MM.1S (cell line): ENCODE data around the gene PDZK1.

Experiments
- DNase-seq: peaks from one replicate; pipeline ENCODE4 v3.0.0-alpha.2; 2015
- H2AFZ ChIP-seq: fragments of 300-600 bp; sonication (generic); 2 replicates; pipeline ENCODE4 v1.6.0; 2016; ENCODE audit warnings: antibody characterized with exemption, low read length
- H3F3A ChIP-seq: fragments of 300-600 bp; sonication (generic); 2 replicates; pipeline ENCODE4 v1.6.1; 2016; ENCODE audit warnings: mild to moderate bottlenecking, antibody characterized with exemption, low read length, moderate library complexity, mixed read lengths; ENCODE audit not compliant: insufficient read depth
- H3K27ac ChIP-seq: fragments of 300-600 bp; sonication (generic); 2 replicates; pipeline ENCODE4 v1.5.1; 2016; ENCODE audit warnings: mild to moderate bottlenecking, low read length
- H3K27me3 ChIP-seq: fragments of 300-600 bp; sonication (generic); replicated peaks from 2 replicates; pipeline ENCODE4 v1.6.0; 2016; ENCODE audit warnings: low read length; ENCODE audit not compliant: insufficient read depth
- H3K36me3 ChIP-seq: fragments of 300-600 bp; sonication (generic); replicated peaks from 2 replicates; pipeline ENCODE4 v1.6.1; 2016; ENCODE audit warnings: mild to moderate bottlenecking, low read length, mixed read lengths; ENCODE audit not compliant: insufficient read depth
- H3K4me1 ChIP-seq: fragments of 300-600 bp; sonication (generic); 2 replicates; pipeline ENCODE4 v1.6.1; 2016; ENCODE audit warnings: low read length, mixed read lengths
- H3K4me2 ChIP-seq: fragments of 300-600 bp; sonication (generic); 2 replicates; pipeline ENCODE4 v1.6.0; 2016; ENCODE audit warnings: low read depth, low read length
- H3K4me3 ChIP-seq: fragments of 300-600 bp; sonication (generic); 2 replicates; pipeline ENCODE4 v1.5.1; 2016; ENCODE audit warnings: low read length, mixed read lengths
- H3K79me2 ChIP-seq: fragments of 300-600 bp; sonication (generic); 2 replicates; pipeline ENCODE4 v1.6.1; 2016; ENCODE audit warnings: mixed run types, low read length, mixed read lengths
- H3K9ac ChIP-seq: fragments of 300-600 bp; sonication (generic); 2 replicates; pipeline ENCODE4 v1.6.1; 2016; ENCODE audit warnings: low read length, mixed read lengths
- H3K9me2 ChIP-seq: fragments of 300-600 bp; sonication (generic); replicated peaks from 2 replicates; pipeline ENCODE4 v1.6.1; 2016; ENCODE audit warnings: mild to moderate bottlenecking, low read length, mixed read lengths; ENCODE audit not compliant: insufficient read depth
- H3K9me3 ChIP-seq: fragments of 300-600 bp; sonication (generic); replicated peaks from 2 replicates; pipeline ENCODE4 v1.6.1; 2016; ENCODE audit warnings: mild to moderate bottlenecking, low read length, mixed read lengths; ENCODE audit not compliant: insufficient read depth
- H4K20me1 ChIP-seq: fragments of 300-600 bp; sonication (generic); 2 replicates; pipeline ENCODE4 v1.6.1; 2016; ENCODE audit warnings: mild to moderate bottlenecking, low read length, moderate library complexity, mixed read lengths; ENCODE audit not compliant: insufficient read depth
- CTCF ChIP-seq: fragments of 300-600 bp; sonication (generic); IDR thresholded peaks from 2 replicates; pipeline ENCODE4 v1.5.1; 2016; ENCODE audit warnings: antibody characterized with exemption, low read length, mixed read lengths
- EZH2 ChIP-seq: fragments of 300-600 bp; sonication (generic); optimal IDR thresholded peaks from 2 replicates; pipeline ENCODE3; 2017; ENCODE audit warnings: low read depth, mild to moderate bottlenecking, antibody characterized with exemption, low read length, mixed read lengths
- EZH2phosphoT487 ChIP-seq: fragments of 300-600 bp; sonication (generic); IDR thresholded peaks from 2 replicates; pipeline ENCODE4 v1.6.1; 2018; ENCODE audit warnings: antibody characterized with exemption, low read length

The PDZK1 gene

GRCh38 chr1:145730900-145731299 lies 23.7 kb upstream of the PDZK1 start:
- no peaks in the 10 kb centered on the region for H3K9me3 ChIP-seq
- no peaks in the 10 kb centered on the region for H3K9me2 ChIP-seq
- H3K27me3 ChIP-seq, result no peaks in the 10 kb centered on the region
- no peaks in the 10 kb centered on the region for H3K79me2 ChIP-seq
- peak; percentile 18 for TF ChIP-seq CTCF
- TF ChIP-seq EZH2phosphoT487, result no peak
- TF ChIP-seq EZH2, result no peak
- H2AFZ ChIP-seq, result no peak overlapping the region
- no peaks in the 10 kb centered on the region for H3K36me3 ChIP-seq
- no peak overlapping the region for H3K27ac ChIP-seq
- DNase-seq, result no peak
- no peak overlapping the region for H3K9ac ChIP-seq
- H3K4me3 ChIP-seq, result no peak overlapping the region
- no peaks in the 10 kb centered on the region for H3K4me1 ChIP-seq
- no peak overlapping the region for H3K4me2 ChIP-seq
- no peaks in the 10 kb centered on the region for H3F3A ChIP-seq
- H4K20me1 ChIP-seq, result no peaks in the 10 kb centered on the region

- Histone ChIP-seq H3K27me3 (no peaks in the 10 kb centered on the region), H3K4me3 (no peak overlapping the region), H3K4me2 (no peak overlapping the region), H3K9me3 (no peaks in the 10 kb centered on the region), H4K20me1 (no peaks in the 10 kb centered on the region), H3K9me2 (no peaks in the 10 kb centered on the region), H3K36me3 (no peaks in the 10 kb centered on the region), H3K9ac (no peak overlapping the region), H3K4me1 (no peaks in the 10 kb centered on the region), H3K27ac (no peak overlapping the region), H3F3A (no peaks in the 10 kb centered on the region), H2AFZ (no peak overlapping the region), H3K79me2 (no peaks in the 10 kb centered on the region)
- TF ChIP-seq CTCF, result no peak
- TF ChIP-seq EZH2phosphoT487, result no peak
- no peak for TF ChIP-seq EZH2
- no peak for DNase-seq
These were observed 23.3 kb upstream of the PDZK1 start for GRCh38 chr1:145730467-145730866.

- Histone ChIP-seq H3K36me3 (no peaks in the 10 kb centered on the region), H4K20me1 (no peaks in the 10 kb centered on the region), H2AFZ (no peak overlapping the region)
These were observed 22.7 kb upstream of the PDZK1 start for GRCh38 chr1:145729666-145730436.

More at GRCh38 chr1:145729666-145730436, 22.7 kb upstream of the PDZK1 start:
- Histone ChIP-seq H3K9ac (no peak overlapping the region), H3K79me2 (no peaks in the 10 kb centered on the region), H3K9me2 (no peaks in the 10 kb centered on the region), H3K9me3 (no peaks in the 10 kb centered on the region), H3K4me3 (no peak overlapping the region), H3K4me2 (no peak overlapping the region), H3K27ac (no peak overlapping the region), H3K27me3 (no peaks in the 10 kb centered on the region), H3F3A (no peaks in the 10 kb centered on the region), H3K4me1 (no peaks in the 10 kb centered on the region)
- DNase-seq, result no peak
- no peak for TF ChIP-seq EZH2
- TF ChIP-seq EZH2phosphoT487, result no peak
- TF ChIP-seq CTCF, result no peak
